ENCODE results near the gene PTPRM. TPM values are rescaled to one million over a fixed set of nuclear protein-coding genes. Genes with fewer than 3 reads are reported as not detected.

PTPRM gene
- total RNA-seq, 1 donor from 2014 or later = 101 TPM

GRCh38 chr18:7807936-7808453, 240.9 kb downstream of the PTPRM start:
- no peak for ATAC-seq (ENCODE audit: poor library complexity)
- intact Hi-C loops (cut with DNase I) = no loop called here
- no peak for DNase-seq

DNA sequence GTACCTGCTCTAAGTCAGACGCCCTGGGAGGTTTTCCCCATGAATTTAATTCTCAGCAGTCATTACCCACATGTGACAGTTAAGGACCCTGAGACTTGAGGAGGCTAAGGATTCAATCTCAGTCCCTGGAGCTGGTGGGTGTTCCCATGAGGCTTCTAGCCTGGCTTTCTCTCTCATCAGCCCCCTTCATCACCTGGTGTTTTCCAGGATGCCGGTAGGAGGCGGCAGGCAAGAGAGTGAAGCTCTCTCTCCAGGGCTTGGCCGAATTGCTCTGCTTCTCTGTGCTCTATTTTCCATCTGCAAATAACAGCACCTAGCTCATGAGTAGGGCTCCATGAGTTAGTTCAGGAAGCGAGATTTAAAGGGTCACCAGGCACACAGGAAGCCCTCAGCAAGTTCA, 241.9 kb downstream of the PTPRM start:
- no peak for ATAC-seq (ENCODE audit: poor library complexity)
- intact Hi-C loops (cut with DNase I) = no loop called here

DNA sequence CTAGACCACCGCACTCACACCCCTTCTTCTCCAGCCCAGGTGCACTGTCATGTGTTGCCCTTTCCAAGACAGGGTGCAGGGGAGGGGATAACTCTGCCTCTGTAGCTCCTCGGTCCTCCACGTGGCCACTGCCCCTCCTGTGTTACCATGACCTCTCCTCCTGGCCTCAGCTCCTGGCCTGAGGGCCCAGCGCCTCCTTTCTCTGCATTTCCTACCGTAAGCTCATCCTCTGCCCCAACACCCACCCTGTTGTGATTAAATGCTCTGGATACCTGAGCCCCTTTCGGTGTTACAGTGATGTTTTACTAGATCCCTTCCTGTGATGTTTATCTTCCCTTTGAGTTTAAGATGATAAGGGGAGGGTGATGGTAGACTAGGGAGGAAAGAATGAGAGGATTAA, 242.3 kb downstream of the PTPRM start:
- intact Hi-C loops (cut with DNase I) = no loop called here
- ATAC-seq (ENCODE audit: poor library complexity) (no peak), DNase-seq (no peak)

More for the DNA sequence above, 241.9 kb downstream of the PTPRM start:
- no peak for DNase-seq

DNA sequence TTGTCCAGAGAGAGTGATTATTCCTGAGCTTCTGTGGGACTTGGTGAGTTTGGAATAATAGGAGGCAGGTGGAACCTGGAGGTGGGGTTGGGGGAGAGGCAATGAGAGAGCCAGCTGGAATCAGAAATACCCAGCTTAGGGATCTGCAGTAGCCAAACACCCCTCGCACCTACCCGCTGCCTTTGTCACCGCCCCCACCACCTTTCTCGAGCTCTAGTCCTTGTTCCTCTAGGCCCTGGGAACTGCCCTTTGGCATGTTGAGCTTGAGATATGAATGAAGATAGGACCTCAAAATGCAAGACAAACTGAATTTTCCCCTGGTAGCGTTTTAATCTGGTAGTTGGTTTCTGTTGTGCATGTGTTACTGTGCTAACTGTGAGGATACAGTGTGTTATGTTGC, 242.9 kb downstream of the PTPRM start:
- no peak for DNase-seq
- intact Hi-C loops (cut with DNase I) = no loop called here
- no peak for ATAC-seq (ENCODE audit: poor library complexity)

DNA sequence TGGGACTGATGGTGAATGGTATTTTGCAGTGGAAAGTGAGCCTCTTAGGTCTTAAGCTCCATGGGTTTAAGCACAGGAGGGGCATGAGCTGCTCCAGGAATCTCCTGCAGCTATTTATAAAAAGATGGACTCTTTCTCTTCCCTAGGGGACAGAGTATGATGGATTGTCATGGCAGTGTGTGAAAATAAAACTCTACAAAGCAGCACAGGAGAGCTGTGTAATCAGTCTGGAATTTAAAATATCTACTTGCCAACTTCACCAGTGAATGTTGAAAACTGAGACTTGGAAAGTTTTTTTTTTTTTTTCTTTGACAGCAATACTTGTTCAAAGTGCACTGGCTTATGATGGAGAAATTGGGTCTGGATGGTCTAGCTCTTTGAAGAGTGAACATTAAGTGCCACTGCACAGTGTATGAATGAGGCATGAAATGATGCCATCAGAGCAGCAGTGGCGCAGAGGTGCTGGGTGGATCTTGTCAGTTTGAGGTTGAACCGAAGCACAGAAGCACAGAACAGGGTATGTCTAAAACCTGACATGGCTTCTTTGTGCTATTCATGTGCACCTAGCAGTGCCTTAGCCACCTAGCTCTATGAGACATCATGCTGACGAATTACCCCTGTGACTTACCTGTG, 245.4 kb downstream of the PTPRM start:
- ATAC-seq (ENCODE audit: poor library complexity) (peak; percentile 74), DNase-seq (peak; percentile 34)
- intact Hi-C loops (cut with DNase I) = no loop called here

GRCh38 chr18:7813131-7813530, 246.0 kb downstream of the PTPRM start:
- intact Hi-C loops (cut with DNase I) = no loop called here
- DNase-seq (no peak), ATAC-seq (ENCODE audit: poor library complexity) (no peak)

- intact Hi-C loops (cut with DNase I) = no loop called here
- DNase-seq (no peak), ATAC-seq (ENCODE audit: poor library complexity) (no peak)
Observed at GRCh38 chr18:7814754-7815315, 247.7 kb downstream of the PTPRM start.

DNA sequence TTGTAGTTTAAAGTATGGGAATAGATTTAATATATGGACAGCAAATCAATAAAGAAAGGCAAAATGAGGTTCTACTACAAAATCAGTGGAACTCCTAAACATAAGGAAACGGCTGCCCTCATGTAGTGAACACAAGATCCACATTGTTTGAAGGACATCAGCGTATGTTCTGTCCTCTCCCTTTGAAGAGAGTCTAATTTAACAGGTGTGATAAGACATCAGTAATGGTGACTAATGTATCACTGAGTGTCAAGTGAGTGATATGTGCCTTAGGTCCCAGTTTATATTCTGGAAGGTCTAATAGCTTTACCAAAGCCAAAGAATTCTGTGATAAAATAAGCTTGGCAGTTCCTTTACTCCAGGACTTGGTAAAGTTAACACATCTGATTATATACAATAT, 248.7 kb downstream of the PTPRM start:
- DNase-seq = no peak
- peak; percentile 45 for ATAC-seq (ENCODE audit: poor library complexity)
- intact Hi-C loops (cut with DNase I) = no loop called here

DNA sequence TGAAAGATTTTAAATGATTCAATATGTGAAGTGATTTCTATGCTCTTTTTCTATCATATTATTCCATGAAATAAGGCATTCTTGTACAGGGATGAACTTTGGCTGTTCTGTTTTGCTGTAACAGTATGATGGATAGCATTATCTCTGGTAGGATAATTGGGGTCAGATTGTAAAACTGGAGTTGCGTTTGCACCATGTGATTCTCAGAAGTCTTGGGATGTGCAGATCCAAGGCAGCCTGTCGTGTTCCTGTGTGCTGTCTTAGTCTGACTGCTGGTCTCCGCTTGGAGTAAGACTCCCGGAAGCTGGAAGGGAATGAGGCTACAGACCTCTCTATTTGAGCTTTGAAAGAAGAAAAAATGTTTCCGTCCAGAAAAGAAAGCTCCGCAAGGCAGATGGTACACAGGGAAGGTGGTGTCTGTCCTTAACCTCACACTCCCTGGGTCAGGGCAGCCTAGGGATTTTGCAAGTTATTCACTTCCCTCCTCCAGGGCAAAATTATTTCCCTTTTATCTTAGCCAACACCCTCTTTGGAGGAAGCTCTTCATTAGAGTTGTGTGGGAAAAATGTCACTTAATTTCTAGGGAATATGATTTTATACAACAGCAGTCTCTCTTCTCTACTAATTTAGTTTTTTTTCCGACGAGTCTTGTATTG, 250.6 kb downstream of the PTPRM start:
- intact Hi-C loops (cut with DNase I) = no loop called here
- no peak for DNase-seq
- ATAC-seq (ENCODE audit: poor library complexity) = peak; percentile 6

DNA sequence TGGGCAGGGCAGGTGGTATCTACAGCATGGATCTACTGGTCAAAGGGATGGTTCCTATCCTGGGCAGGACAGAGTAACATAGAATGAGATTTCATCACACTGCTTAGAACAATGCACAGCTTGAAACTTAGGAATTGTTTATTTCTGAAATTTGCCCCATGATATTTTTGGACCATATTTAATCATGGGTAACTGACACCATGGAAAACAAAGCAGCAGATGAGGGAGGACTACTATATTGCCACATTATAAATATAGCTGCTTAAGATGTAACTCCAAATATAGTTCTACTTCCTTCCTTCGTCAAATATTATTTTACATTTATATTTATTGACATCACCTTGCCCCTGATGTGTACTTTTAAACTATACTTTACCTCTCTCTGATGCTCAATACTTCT, 254.7 kb downstream of the PTPRM start:
- intact Hi-C loops (cut with DNase I) = no loop called here
- ATAC-seq (ENCODE audit: poor library complexity) (no peak), DNase-seq (no peak)

DNA sequence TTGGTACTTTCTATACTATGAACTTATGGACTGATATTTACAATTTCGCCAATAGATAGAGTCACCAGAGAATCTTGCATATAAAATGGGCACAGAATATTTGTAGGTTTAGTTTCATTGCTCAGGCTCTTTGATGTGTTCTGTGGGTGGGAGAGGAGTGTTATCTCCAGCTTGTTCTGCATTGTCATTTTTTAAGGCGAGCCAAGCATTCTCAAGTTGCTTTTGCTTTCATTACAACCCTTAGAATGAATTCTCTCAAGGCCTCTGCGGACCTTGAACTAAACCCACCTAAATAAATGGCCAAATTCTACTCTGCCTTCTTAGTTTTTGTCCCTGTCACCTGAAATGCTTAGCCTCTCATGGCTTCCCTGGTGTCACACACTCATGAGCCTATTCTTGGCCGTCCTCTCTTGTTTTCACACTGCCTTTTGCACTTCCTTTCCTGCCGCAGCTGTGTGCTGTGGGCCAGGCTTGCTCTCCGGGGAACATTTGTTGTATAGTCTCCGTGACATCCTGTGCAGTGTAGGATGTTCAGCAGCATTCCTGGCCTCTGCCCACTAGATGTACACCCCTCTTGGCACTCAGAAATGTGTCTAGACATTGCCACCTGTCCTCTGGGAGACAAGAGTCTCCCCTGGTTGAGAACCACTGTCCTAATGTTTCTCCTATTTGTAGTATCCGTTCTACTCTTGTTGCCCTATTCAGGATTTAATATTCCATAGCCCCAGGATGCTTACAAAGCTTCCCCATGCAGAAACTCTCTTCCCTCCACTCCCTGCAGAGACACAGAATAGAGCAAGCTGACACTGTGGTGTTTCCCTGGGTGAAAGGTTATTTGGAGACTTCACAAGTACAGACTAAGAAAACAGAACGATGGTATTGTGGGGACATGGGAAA, 255.6 kb downstream of the PTPRM start:
- DNase-seq (no peak), ATAC-seq (ENCODE audit: poor library complexity) (peak; percentile 56)
- intact Hi-C loops (cut with DNase I) = no loop called here

GRCh38 chr18:7824970-7825369, 257.9 kb downstream of the PTPRM start:
- ATAC-seq (ENCODE audit: poor library complexity) (peak; percentile 18), DNase-seq (peak; percentile 70)
- intact Hi-C loops (cut with DNase I) = no loop called here

DNA sequence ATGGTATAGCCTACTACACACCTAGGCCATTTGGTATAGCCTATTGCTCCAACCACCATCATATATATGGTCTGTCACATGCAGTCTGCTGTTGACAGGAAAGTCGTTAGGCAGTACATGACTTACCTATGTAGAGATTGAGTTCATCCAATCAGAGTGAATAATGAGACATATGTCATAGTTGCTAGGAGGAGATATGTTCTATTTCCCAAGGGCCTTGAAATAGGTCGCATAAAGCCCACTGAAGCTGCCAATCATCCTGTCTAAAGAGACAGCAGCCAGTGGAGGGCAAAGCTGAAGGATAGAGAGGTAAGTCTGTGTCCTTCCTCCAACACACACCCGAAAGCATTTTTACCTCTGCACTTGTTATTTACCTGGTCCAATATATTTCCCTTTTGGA, 263.4 kb downstream of the PTPRM start:
- no peak for DNase-seq
- no peak for ATAC-seq (ENCODE audit: poor library complexity)
- intact Hi-C loops (cut with DNase I) = no loop called here

- DNase-seq (no peak), ATAC-seq (ENCODE audit: poor library complexity) (peak; percentile 28)
- intact Hi-C loops (cut with DNase I) = no loop called here
Observed at GRCh38 chr18:7839548-7839947, 272.4 kb downstream of the PTPRM start.

DNA sequence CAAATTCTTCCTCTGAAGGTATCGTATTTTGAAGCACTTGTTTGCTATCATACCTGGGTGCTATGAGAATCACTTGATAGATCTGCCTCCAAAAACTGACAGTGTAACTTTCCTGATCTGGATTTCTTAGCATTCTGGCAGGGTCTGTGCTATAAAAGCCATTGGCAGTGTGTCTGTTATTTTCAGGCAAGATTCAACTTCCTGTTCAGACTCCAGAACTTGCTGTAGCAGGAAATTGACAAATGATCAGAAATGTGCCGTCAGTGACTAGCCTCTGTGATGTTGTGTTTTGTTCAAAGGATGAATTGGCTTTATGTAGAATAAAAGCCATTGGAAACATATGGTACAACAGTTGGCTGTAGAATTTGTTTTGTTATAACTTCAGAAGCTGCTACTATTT, 273.3 kb downstream of the PTPRM start:
- intact Hi-C loops (cut with DNase I) = no loop called here
- ATAC-seq (ENCODE audit: poor library complexity) = no peak
- DNase-seq = no peak

DNA sequence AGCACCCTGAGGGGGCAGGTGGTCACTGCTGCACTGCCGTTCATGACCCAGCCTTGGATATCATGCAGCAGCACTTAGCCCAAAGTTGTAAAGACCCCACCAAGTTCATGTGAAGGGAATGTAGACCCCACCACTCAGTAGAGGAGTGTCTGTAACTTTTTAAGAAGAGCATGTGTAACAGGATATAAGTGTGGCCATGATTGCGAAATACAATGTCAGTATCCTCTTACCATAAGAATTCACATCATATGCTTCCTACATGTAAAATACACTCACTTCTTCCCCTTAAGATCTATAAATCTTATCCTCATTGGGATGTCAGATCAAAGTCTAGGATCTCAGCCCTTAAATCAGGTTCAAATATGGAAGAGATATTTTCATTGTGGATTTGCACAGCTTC, 276.9 kb downstream of the PTPRM start:
- intact Hi-C loops (cut with DNase I) = no loop called here
- no peak for ATAC-seq (ENCODE audit: poor library complexity)
- DNase-seq = no peak

DNA sequence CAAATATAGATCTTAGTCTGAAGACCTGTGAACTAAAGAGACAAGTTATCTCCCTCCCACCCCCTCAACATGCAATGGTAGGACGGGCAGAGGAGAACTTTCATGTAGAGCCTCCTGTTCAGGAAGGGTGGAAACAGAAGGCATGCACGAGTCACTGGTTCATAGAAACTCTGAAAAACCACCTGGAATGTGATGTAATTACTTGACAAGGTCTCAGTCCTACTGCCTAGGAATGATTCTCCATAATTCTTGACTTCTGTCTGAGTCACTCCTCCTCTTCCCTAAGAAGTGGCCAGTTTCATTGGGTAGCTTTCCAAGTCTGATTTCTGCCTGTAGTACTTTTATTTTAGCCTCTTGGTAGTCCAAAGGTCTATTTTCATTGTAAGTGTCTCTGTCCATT, 277.3 kb downstream of the PTPRM start:
- ATAC-seq (ENCODE audit: poor library complexity) = no peak
- intact Hi-C loops (cut with DNase I) = no loop called here
- DNase-seq = no peak

GRCh38 chr18:7846335-7846734, 279.2 kb downstream of the PTPRM start:
- no peak for DNase-seq
- intact Hi-C loops (cut with DNase I) = no loop called here
- ATAC-seq (ENCODE audit: poor library complexity) = peak; percentile 57

DNA sequence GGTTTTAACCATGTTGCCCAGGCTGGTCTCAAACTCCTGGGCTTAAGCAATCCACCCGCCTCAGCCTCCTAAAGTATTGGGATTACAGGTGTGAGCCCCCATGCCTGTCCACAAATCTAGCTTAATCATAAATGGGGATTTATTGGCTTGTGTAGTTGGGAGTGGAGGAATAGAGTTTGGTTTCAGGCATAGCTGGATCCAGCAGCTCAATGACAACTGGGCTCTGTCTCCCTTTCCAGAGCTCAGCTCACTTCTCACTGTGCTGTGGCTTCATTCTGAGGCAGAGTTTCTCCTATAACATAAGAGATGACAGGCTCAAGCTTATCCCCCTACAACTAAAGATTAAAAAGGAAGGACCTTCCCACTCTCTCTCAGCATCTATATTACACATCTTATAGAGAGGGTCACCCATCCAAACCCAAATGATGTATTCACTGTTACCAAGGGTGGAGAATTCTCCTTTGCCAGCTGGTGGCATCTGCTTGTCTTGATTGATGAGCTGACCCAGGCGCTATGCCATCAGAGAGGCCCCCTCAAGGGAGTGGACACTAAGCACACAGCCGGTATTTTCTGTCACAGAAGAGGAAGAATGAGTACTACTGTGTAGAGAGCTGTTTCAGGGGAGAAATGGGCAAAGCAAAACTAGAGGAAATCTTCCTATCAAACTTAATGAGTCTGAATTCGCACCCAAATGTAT, 280.4 kb downstream of the PTPRM start:
- ATAC-seq (ENCODE audit: poor library complexity) = no peak
- intact Hi-C loops (cut with DNase I) = no loop called here
- no peak for DNase-seq

All from Right ventricle myocardium superior (tissue), 1 donor.